ENCODE results near the gene ZNRD2. TPM values are rescaled to one million over a fixed set of nuclear protein-coding genes. Genes with fewer than 3 reads are reported as not detected.

The ZNRD2 gene
- total and polyA plus RNA-seq, 2 of the 8 experiments (the other 6 are each of a cell fraction or from before 2014, with no cell fraction given), result 53.4 to 125 TPM

DNA sequence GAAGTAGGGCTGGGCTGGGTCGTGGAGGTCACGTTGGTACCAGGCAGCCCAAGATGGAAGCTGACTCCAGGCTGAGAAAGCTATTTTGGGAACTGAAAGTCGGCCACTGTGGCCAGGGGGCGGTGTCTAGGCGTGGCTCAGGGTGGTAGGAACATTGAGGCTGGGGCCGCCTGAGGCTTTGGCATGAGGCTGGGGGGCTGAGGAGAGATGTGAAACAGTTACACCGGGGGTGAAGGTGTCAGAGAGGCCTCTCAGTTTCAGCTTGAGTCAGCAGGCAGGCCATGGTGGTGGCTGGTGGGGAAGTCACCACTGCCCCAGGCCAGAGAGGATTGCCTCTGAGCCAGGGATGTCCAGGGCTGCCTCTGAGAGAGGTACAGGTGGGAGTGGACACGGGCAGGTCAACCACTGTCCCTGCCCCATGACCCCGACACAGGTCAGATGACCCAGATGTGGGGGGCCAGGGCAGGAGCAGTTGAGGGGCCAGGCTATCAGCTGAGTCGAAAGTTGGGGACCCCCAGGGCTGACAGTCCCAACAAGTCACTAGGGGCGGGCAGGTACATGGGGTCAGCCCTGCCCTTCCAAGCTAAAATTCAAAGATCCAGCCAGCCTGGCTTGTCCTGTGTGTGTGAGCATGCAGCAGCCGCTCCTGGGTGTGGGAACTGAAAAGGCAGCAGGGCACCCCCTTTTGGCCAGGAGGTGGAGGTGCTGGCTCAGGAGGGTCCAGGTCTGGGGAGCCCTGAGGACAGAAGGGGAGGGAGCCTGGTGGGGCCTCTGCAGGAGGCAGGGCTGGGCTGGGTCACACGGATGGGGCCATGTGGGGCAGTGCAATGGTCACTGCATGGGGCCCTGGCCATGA lies 18.1 kb downstream of the ZNRD2 start:
- peaks cover 3 to 31% (median 13%) of the 10 kb centered on the region in 4 experiments for H3K4me1 ChIP-seq (replicated peaks in 1 of 4; ENCODE audit: control insufficient read depth in 3 of 4, insufficient read depth in 4 of 4, low read length in 3 of 4)
- FAIRE-seq, result no peak
- 0 out of 2 replicates have a peak overlapping the region, but pooled peaks have one; percentile 61 for H2BK15ac ChIP-seq (ENCODE audit: low read length)
- no peak overlapping the region for H3K27ac ChIP-seq (ENCODE audit: low read depth, low read length)
- H2BK5ac ChIP-seq (ENCODE audit: low read depth, low read length), result no peak overlapping the region
- H3K9me3 ChIP-seq (ENCODE audit: insufficient read depth in 2 of 2, low read depth in 1 of 2, low read length in 1 of 2), result no peaks in the 10 kb centered on the region
- H3K36me3 ChIP-seq (ENCODE audit: control insufficient read depth in 2 of 4, insufficient read depth in 4 of 4, low read length in 3 of 4), result no peaks in the 10 kb centered on the region
- H2BK12ac ChIP-seq (ENCODE audit: low read depth, low read length), result peak overlapping the region; percentile 85; the same call in 1 of the 2 replicates
- H3K79me2 ChIP-seq (ENCODE audit: control insufficient read depth in 1 of 2, insufficient read depth in 2 of 2, low read length in 2 of 2), result no peaks in the 10 kb centered on the region
- peak overlapping the region; percentile 59; the same call in 1 of the 2 replicates for H4K8ac ChIP-seq (ENCODE audit: extremely low read depth, insufficient read depth, low read length)
- H3K9ac ChIP-seq (replicated peaks in 1 of 4; ENCODE audit: extremely low read depth in 1 of 4, low read depth in 3 of 4, low read length in 3 of 4), result no peak overlapping the region
- no peak overlapping the region for H3K56ac ChIP-seq (replicated peaks; ENCODE audit: insufficient read length, low read depth, low read length)
- WGBS, 2 experiments (ENCODE audit: extremely low coverage in 1 of 2, insufficient coverage in 1 of 2, insufficient read length in 1 of 2, insufficient replicate concordance in 2 of 2, low coverage in 1 of 2, low lambda C conversion rate in 2 of 2, missing lambda C conversion rate in 1 of 2), result 72% methylated on average over 11 of the region's 13 CpGs; no CpG with 5 or more reads in 1 of the 2 experiments
- H4K20me1 ChIP-seq (replicated peaks in 1 of 2; ENCODE audit: control insufficient read depth in 1 of 2, insufficient read depth in 2 of 2, low read length in 2 of 2), result peaks cover 0 to 2% of the 10 kb centered on the region in 2 experiments
- no peak overlapping the region for H3K14ac ChIP-seq (ENCODE audit: insufficient read length)
- no peaks in the 10 kb centered on the region for H3K79me1 ChIP-seq (ENCODE audit: low read depth, low read length)
- H3K23me2 ChIP-seq (ENCODE audit: low read depth, low read length), result peaks cover 12% of the 10 kb centered on the region; the same call in 1 of the 2 replicates
- ChIA-PET CTCF (ENCODE audit: partially characterized antibody) (interaction anchor here (0.6 to 14.5 kb wide), 23 partner anchors 10 to 446 kb away, joined by 3 to 227 read pairs (median 4); partner anchors contain the start of genes EHBP1L1, FAM89B, PCNX3 and ZNRD2), POLR2A (ENCODE audit: partially characterized antibody) (interaction anchor here (0.6 to 5.3 kb wide), 12 partner anchors 12 to 101 kb away, joined by 3 to 25 read pairs (median 4); partner anchors contain the start of genes EHBP1L1, FAM89B, MALAT1 and MAP3K11)
- H3K23ac ChIP-seq (ENCODE audit: insufficient read length), result no peak overlapping the region
- no peak overlapping the region for H2AFZ ChIP-seq (ENCODE audit: low read length)
- H3K4ac ChIP-seq (replicated peaks; ENCODE audit: insufficient read length, low read depth, low read length), result no peak overlapping the region
- H3K27me3 ChIP-seq (replicated peaks in 1 of 4; ENCODE audit: control insufficient read depth in 3 of 4, extremely low read depth in 1 of 4, insufficient read depth in 3 of 4, low read length in 3 of 4), result peaks cover 27 to 57% (median 50%) of the 10 kb centered on the region in 4 experiments
- no peak overlapping the region for H2AK5ac ChIP-seq (ENCODE audit: low read depth, low read length)
- DNase-seq (ENCODE audit: low read depth in 1 of 2, low spot score in 2 of 2), result no peak
- H4K91ac ChIP-seq (replicated peaks; ENCODE audit: insufficient read length, low read length), result peak overlapping the region; percentile 65
- H2BK20ac ChIP-seq (ENCODE audit: low read length), result peak overlapping the region; percentile 86; the same call in 1 of the 2 replicates
- no peak overlapping the region for H2BK120ac ChIP-seq (replicated peaks; ENCODE audit: low read depth, low read length)
- no peak overlapping the region for H3K18ac ChIP-seq (ENCODE audit: extremely low read depth, low read length)
- H4K5ac ChIP-seq (ENCODE audit: insufficient read length, low read depth, low read length), result no peak overlapping the region
- H3K4me3 ChIP-seq (ENCODE audit: extremely low read depth in 1 of 4, insufficient read depth in 2 of 4, low read depth in 3 of 4, low read length in 4 of 4), result no peak overlapping the region
- H3K4me2 ChIP-seq (ENCODE audit: insufficient read depth in 1 of 2, low read depth in 2 of 2, low read length in 2 of 2), result peak overlapping the region in 1 of 2 experiments; percentile 18; a peak in 1 of 4 replicates
- TF ChIP-seq TEAD4 (IDR thresholded peaks at IDR 0.05; ENCODE audit: low read depth, low read length) (no peak), CHD1 (IDR thresholded peaks at IDR 0.05; ENCODE audit: low read depth, low read length) (no peak), SIN3A (conservative IDR thresholded peaks at IDR 0.05 in 1 of 2, IDR thresholded peaks at IDR 0.05 in 1 of 2; ENCODE audit: low read depth in 1 of 2, low read length in 2 of 2) (0 out of 4 replicates have a peak, but pooled peaks of 1 of the 2 experiments have one; percentile 34), RNF2 (IDR thresholded peaks at IDR 0.05; ENCODE audit: borderline replicate concordance, low read depth, low read length, missing control alignments, poor library complexity, severe bottlenecking) (no peak), POLR2AphosphoS5 (IDR thresholded peaks at IDR 0.05; ENCODE audit: low read depth, low read length) (no peak), CTBP2 (IDR thresholded peaks at IDR 0.05; ENCODE audit: borderline replicate concordance, insufficient read depth, insufficient read length, low read length) (no peak)
- TF ChIP-seq, protein P1, sequence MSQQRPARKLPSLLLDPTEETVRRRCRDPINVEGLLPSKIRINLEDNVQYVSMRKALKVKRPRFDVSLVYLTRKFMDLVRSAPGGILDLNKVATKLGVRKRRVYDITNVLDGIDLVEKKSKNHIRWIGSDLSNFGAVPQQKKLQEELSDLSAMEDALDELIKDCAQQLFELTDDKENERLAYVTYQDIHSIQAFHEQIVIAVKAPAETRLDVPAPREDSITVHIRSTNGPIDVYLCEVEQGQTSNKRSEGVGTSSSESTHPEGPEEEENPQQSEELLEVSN (IDR thresholded peaks at IDR 0.05), result no peak
